ENCODE data around the gene FAM110D.

Gene FAM110D

GRCh38 chr1:26163684-26164035 is 4.8 kb downstream of the FAM110D start:
- DNase-seq (ENCODE audit: low read depth, low spot score), result no peak

- DNase-seq (ENCODE audit: low read depth, low spot score), result peak; percentile 8
Observed at GRCh38 chr1:26164036-26164860, 5.4 kb downstream of the FAM110D start.

- no peak for DNase-seq (ENCODE audit: low read depth, low spot score)
Observed at GRCh38 chr1:26164861-26165842, 6.3 kb downstream of the FAM110D start.

DNA sequence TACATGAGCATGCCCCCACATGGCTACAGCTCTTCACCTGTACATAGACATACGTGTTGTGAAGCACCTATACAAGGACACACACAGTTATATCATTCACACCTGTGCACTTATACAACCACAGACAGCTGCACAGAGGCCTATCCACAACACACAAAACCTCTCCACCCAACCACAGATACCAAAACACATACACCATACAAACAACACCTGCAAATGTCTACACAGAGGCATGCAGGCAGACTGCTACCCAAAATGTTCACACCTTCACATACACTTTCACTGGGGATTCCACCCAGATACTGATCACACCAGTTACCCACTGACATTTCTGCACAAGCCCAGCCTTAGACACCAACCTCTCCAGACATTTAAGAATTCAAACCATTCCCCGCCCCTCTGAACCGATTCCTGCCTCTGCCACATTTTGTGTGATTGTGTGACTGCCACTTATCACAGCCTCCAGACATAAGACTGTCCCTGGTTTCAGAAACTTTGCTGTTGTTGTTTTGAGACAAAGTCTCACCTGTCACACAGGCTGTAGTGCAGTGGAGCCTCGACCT is 7.9 kb downstream of the FAM110D start:
- DNase-seq (ENCODE audit: low read depth, low spot score), result no peak

DNA sequence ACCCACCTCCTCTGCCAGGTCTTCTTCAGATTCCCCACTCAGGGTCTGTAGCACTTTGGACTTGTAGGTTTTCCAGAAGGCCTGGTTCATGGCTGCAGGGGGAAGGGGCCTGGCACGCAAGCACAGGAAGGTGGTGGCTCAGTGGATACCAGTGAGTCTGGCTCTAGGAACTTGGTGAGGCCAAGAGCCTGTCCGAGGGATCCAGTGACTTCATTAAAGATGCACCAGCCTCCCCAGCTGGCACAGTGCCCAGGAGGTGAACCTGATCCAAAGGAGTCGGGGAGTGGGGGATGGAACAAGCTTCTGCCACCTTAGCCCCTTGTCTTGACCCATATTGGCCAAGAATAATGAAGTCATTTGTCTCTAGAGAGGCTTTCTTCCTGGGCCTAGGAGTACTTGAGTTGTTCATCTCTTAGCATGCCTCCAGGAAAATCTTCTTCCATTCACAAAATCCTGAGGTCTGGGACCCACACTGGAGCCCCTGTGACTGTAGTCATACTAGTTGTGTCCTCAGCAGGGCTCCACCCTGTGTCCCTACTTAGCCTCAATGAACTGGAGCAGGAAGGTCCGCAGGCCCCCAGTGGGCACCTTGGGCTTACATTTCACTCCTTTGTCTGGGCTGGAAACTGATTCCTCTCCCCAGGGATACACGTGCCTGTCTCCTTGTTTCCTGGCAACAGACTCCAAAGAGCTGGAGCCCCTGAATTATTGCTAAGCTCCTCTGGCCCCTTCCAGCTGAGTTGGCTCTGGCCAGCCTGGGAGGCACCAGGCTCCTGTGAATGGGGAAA is 9.7 kb downstream of the FAM110D start, which contains the start of gene C1orf232:
TSS of gene C1orf232 (minus strand) at position 554 of the 788 bp plus-strand sequence. CDS start at position 90, 464 bp downstream.
- no peak for DNase-seq (ENCODE audit: low read depth, low spot score)

- no peak for DNase-seq (ENCODE audit: low read depth, low spot score)
Observed at GRCh38 chr1:26169198-26169554, 10.3 kb downstream of the FAM110D start.

DNA sequence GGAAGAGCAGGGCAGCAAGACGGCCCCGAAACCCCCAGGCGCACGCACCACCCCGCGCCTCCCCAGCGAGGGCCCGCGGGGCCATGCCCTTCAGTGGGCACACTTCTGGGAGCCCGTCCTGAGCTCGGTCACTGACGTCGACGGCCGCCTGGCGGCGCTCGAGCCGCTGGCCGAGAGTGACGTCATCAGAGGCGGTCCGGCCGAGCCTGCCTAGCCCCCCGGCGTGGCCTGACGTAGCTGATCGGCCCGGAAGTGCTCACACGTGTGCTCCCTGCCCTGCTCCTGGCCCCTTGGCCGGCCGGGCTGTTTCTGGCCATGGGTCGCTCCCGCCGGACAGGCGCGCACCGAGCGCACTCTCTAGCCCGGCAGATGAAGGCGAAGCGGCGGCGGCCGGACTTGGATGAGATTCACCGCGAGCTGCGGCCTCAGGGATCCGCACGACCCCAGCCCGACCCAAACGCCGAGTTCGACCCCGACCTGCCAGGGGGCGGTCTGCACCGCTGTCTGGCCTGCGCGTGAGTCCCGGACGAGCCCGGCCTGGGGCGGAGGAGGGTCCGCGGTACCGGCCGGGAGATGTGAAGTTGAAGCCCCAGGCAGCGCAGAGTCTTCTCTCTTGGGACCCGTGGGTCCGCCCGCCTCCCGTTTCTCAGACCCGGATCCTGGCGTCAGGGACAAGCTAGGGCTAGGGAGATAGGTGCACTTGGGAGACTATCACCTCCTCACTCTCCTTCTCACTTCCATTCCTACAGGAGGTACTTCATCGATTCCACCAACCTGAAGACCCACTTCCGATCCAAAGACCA is 11.0 kb downstream of the FAM110D start, which contains the start of gene ZNF593:
TSS of gene ZNF593 (plus strand) at position 240 of the 803 bp plus-strand sequence. CDS start at position 316, 76 bp downstream.
- DNase-seq (ENCODE audit: low read depth, low spot score), result peak; percentile 74

GRCh38 chr1:26170472-26170821 is 11.6 kb downstream of the FAM110D start:
- no peak for DNase-seq (ENCODE audit: low read depth, low spot score)

- no peak for DNase-seq (ENCODE audit: low read depth, low spot score)
Observed at GRCh38 chr1:26171084-26172072, 12.5 kb downstream of the FAM110D start, which contains the start of gene ZNF593OS. ZNF593OS (minus strand) TSS chr1:26171832; CDS start chr1:26171661, 171 bp downstream.

DNA sequence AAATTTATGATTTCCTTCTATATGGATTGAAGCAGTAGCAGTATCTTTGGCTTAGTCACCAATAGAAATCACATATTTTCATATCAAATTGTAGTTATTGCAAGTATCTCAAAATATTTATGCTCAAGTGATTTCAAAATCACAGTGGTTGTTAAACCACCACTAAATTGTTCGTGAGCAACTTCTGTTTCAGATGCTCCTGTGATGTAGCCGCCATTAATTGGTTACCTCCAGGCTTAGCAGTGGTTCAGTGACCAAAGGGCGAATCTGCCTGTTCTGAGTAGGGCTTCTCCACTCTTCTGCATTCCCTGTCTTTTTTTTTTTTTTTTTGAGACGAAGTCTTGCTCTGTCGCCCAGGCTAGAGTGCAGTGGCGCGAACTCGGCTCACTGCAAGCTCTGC is 16.5 kb downstream of the FAM110D start:
- DNase-seq (ENCODE audit: low read depth, low spot score), result no peak

GRCh38 chr1:26177182-26177684 is 18.4 kb downstream of the FAM110D start, which contains the start of gene CNKSR1:
CNKSR1 (plus strand) TSS chr1:26177491; CDS start chr1:26177548, 57 bp downstream.
- DNase-seq (ENCODE audit: low read depth, low spot score), result no peak

DNA sequence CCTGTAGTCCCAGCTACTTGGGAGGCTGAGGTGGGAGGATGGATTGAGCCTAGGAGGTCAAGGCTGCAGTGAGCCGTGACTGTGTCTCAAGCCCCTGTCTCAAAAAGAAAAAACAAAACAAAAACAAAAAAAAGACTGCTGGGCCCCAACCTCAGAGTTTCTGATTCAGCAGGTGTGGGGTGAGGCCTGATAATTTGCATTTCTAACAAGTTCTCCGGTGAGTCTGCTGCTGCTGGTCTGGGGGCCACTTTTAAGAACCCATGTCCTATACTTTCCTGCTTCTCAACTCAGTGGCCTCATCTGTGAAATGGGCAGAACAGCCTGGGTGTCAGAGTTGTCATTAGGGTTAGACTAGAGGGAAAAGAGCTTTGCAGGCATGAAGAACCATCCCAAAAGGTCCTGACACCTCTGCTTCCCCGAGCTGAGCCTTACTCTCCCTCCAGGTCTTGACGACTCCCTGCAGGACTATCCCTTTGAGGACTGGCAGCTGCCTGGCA is 21.2 kb downstream of the FAM110D start:
- no peak for DNase-seq (ENCODE audit: low read depth, low spot score)

- DNase-seq (ENCODE audit: low read depth, low spot score), result no peak
Observed at GRCh38 chr1:26181586-26182382, 22.9 kb downstream of the FAM110D start.

GRCh38 chr1:26182383-26182696 is 23.5 kb downstream of the FAM110D start:
- DNase-seq (ENCODE audit: low read depth, low spot score), result no peak

DNA sequence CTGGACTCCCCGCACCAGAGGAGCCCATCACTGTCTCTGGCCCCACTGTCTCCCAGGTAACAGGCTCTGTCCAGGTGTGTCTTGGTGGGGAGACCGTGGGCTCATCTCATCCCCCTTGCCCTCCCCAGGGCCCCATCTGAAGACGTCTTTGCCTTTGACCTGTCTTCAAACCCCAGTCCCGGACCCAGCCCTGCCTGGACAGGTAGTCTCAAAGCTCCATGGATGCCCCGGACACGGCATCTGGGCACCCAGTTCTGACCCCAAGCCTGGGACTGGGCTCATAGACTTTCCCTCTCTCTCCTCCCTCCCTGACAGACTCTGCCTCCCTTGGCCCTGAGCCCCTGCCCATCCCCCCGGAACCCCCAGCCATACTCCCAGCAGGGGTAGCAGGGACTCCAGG is 25.2 kb downstream of the FAM110D start:
- no peak for DNase-seq (ENCODE audit: low read depth, low spot score)

DNA sequence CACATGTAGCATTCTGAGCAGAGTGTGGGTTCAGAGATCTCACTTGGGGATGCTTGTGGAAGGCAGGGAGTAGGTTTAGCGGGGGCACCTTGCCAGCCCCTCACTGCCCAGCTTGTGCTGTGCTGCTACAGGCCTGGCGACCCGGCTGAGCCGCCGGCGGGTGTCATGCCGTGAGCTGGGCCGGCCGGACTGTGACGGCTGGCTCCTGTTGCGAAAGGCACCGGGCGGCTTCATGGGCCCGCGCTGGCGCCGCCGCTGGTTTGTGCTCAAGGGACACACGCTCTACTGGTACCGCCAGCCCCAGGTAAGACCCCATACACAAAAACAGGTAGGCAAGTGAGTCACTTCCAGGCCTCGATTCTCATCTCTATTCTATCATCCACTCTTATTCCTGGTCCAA is 26.0 kb downstream of the FAM110D start:
- no peak for DNase-seq (ENCODE audit: low read depth, low spot score)

DNA sequence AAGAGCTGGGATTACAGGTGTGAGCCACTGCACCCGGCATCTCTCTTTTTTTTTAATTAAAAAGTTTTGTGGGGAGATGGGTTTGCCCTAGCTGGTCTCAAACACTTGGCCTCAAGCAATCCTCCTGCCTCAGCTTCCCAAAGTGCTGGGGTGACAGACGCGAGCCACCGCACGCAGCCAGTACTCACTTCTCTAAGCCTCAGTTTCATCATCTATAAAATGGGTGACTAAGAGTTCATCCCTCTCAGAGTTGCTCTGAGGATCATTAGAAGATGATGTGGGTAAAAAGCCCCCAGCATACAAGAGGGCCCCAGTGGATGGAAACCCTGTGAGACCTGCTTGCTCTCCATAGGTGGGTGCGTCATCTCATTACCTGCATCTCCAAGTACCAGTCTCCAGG is 29.0 kb downstream of the FAM110D start:
- DNase-seq (ENCODE audit: low read depth, low spot score), result no peak

GRCh38 chr1:26188477-26188876 is 29.6 kb downstream of the FAM110D start:
- DNase-seq (ENCODE audit: low read depth, low spot score), result no peak

All from activated naive CD8-positive, alpha-beta T cell treated with anti-CD3 and anti-CD28 coated beads, Interleukin-2, amount 50 U/mL, for 16 hours (primary cell).